Measurements from ENCODE around the gene GPBAR1. TPM values are rescaled to one million over a fixed set of nuclear protein-coding genes. Genes with fewer than 3 reads are reported as not detected.

The GPBAR1 gene
- total and polyA plus RNA-seq, 2 of the 8 experiments (the other 6 are each of a cell fraction or from before 2014, with no cell fraction given): 0.32 to 0.59 TPM

DNA sequence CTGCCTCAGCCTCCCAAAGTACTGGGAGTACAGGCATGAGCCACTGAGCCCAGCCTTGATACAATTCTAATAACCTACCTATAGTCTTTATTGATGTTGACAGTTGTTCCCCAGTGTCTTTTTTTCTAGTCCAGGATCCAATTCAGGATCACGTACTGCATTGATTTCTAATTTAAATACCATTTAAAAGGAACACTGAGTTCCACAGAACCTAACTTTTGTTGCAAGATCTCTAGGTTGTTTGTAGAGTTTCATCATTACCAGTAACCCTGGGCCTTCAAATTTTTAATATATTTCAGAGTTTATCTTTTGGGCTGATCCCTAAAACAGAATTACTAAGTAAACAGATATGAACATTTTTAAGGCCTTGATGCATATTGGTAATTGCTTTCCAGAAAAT lies 52.5 kb downstream of the GPBAR1 start:
- no peaks in the 10 kb centered on the region for H3K27me3 ChIP-seq (replicated peaks in 1 of 4; ENCODE audit: control insufficient read depth in 3 of 4, extremely low read depth in 1 of 4, insufficient read depth in 3 of 4, low read length in 3 of 4)
- H3K4ac ChIP-seq (replicated peaks; ENCODE audit: insufficient read length, low read depth, low read length): no peak overlapping the region
- H3K4me1 ChIP-seq (replicated peaks in 1 of 4; ENCODE audit: control insufficient read depth in 3 of 4, insufficient read depth in 4 of 4, low read length in 3 of 4): no peaks in the 10 kb centered on the region
- WGBS, 2 experiments (ENCODE audit: extremely low coverage in 1 of 2, insufficient coverage in 1 of 2, insufficient read length in 1 of 2, insufficient replicate concordance in 2 of 2, low coverage in 1 of 2, low lambda C conversion rate in 2 of 2, missing lambda C conversion rate in 1 of 2): 95% methylated on average over 1 of the region's 1 CpG; no CpG with 5 or more reads in 1 of the 2 experiments
- no peaks in the 10 kb centered on the region for H3K79me2 ChIP-seq (ENCODE audit: control insufficient read depth in 1 of 2, insufficient read depth in 2 of 2, low read length in 2 of 2)
- H3K9ac ChIP-seq (replicated peaks in 1 of 4; ENCODE audit: extremely low read depth in 1 of 4, low read depth in 3 of 4, low read length in 3 of 4): no peak overlapping the region
- no peak overlapping the region for H2BK5ac ChIP-seq (ENCODE audit: low read depth, low read length)
- H3K4me2 ChIP-seq (ENCODE audit: insufficient read depth in 1 of 2, low read depth in 2 of 2, low read length in 2 of 2): no peak overlapping the region
- H2BK12ac ChIP-seq (ENCODE audit: low read depth, low read length): no peak overlapping the region
- H3K79me1 ChIP-seq (ENCODE audit: low read depth, low read length): no peaks in the 10 kb centered on the region
- ChIA-PET POLR2A (ENCODE audit: partially characterized antibody) (no interaction called here), CTCF (ENCODE audit: partially characterized antibody) (interaction anchor here (1.4 kb wide), 1 partner anchor 30 kb away, joined by 4 read pairs; no protein-coding TSS in a partner anchor)
- H4K8ac ChIP-seq (ENCODE audit: extremely low read depth, insufficient read depth, low read length): no peak overlapping the region
- no peak overlapping the region for H3K18ac ChIP-seq (ENCODE audit: extremely low read depth, low read length)
- H2BK20ac ChIP-seq (ENCODE audit: low read length): no peak overlapping the region
- DNase-seq (ENCODE audit: low read depth in 1 of 2, low spot score in 2 of 2) (no peak), FAIRE-seq (no peak)
- H3K27ac ChIP-seq (ENCODE audit: low read depth, low read length): no peak overlapping the region
- H2BK120ac ChIP-seq (replicated peaks; ENCODE audit: low read depth, low read length): no peak overlapping the region
- no peak overlapping the region for H2BK15ac ChIP-seq (ENCODE audit: low read length)
- H4K91ac ChIP-seq (replicated peaks; ENCODE audit: insufficient read length, low read length): no peak overlapping the region
- no peak overlapping the region for H4K5ac ChIP-seq (ENCODE audit: insufficient read length, low read depth, low read length)
- TF ChIP-seq CHD2 (IDR thresholded peaks at IDR 0.05; ENCODE audit: low read length): no peak
- TF ChIP-seq EGR1 (IDR thresholded peaks at IDR 0.05; ENCODE audit: borderline replicate concordance, low read depth, low read length): no peak
- TF ChIP-seq TCF12 (IDR thresholded peaks at IDR 0.05; ENCODE audit: low read depth, low read length): no peak
- TF ChIP-seq EP300 (IDR thresholded peaks at IDR 0.05; ENCODE audit: borderline replicate concordance in 1 of 2, low read depth in 2 of 2, low read length in 2 of 2): no peak
- no peak for TF ChIP-seq SIX5 (IDR thresholded peaks at IDR 0.05; ENCODE audit: low read depth, low read length)
- no peak for TF ChIP-seq TAF1 (IDR thresholded peaks at IDR 0.05; ENCODE audit: low read depth, low read length)
- TF ChIP-seq BRCA1 (IDR thresholded peaks at IDR 0.05; ENCODE audit: low read depth, low read length): no peak
- TF ChIP-seq GTF2F1 (IDR thresholded peaks at IDR 0.05; ENCODE audit: borderline replicate concordance, low read depth, low read length): no peak
- no peak for TF ChIP-seq RFX5 (IDR thresholded peaks at IDR 0.05; ENCODE audit: borderline replicate concordance, low read depth, low read length)
- TF ChIP-seq CBX5 (IDR thresholded peaks at IDR 0.05; ENCODE audit: low read depth, low read length): no peak
- TF ChIP-seq SAP30 (IDR thresholded peaks at IDR 0.05; ENCODE audit: insufficient read depth, insufficient replicate concordance, low read length): no peak
- TF ChIP-seq KDM4A (IDR thresholded peaks at IDR 0.05; ENCODE audit: low read depth, low read length, severe bottlenecking): no peak
- TF ChIP-seq SIN3A (conservative IDR thresholded peaks at IDR 0.05 in 1 of 2, IDR thresholded peaks at IDR 0.05 in 1 of 2; ENCODE audit: low read depth in 1 of 2, low read length in 2 of 2): no peak
- TF ChIP-seq CEBPB (IDR thresholded peaks at IDR 0.05; ENCODE audit: low read depth, low read length): no peak
- H3K9me3 ChIP-seq (ENCODE audit: insufficient read depth in 2 of 2, low read depth in 1 of 2, low read length in 1 of 2): no peaks in the 10 kb centered on the region
- H3K56ac ChIP-seq (replicated peaks; ENCODE audit: insufficient read length, low read depth, low read length): no peak overlapping the region
- no peaks in the 10 kb centered on the region for H4K20me1 ChIP-seq (replicated peaks in 1 of 2; ENCODE audit: control insufficient read depth in 1 of 2, insufficient read depth in 2 of 2, low read length in 2 of 2)
- no peak overlapping the region for H2AFZ ChIP-seq (ENCODE audit: low read length)
- no peaks in the 10 kb centered on the region for H3K23me2 ChIP-seq (ENCODE audit: low read depth, low read length)
- H3K14ac ChIP-seq (ENCODE audit: insufficient read length): no peak overlapping the region
- H3K23ac ChIP-seq (ENCODE audit: insufficient read length): no peak overlapping the region
- no peak overlapping the region for H2AK5ac ChIP-seq (ENCODE audit: low read depth, low read length)
- H3K36me3 ChIP-seq (ENCODE audit: control insufficient read depth in 2 of 4, insufficient read depth in 4 of 4, low read length in 3 of 4): no peaks in the 10 kb centered on the region
- H3K4me3 ChIP-seq (ENCODE audit: extremely low read depth in 1 of 4, insufficient read depth in 2 of 4, low read depth in 3 of 4, low read length in 4 of 4): no peak overlapping the region
